Measurements from ENCODE around the gene VAPA.
A peak's percentile ranks its signal among the peaks of the same experiment; 100 is the strongest.

Gene VAPA

GRCh38 chr18:9913526-9914333 is at the start of gene VAPA:
Gene VAPA, plus strand, starts transcription at chr18:9914016. Its CDS starts 241 bp downstream, at chr18:9914257.
- DNase-seq, result peak; percentile 96

GRCh38 chr18:9865764-9866490 is 47.9 kb upstream of the VAPA start:
- no peak for DNase-seq

- no peak for DNase-seq
Observed at GRCh38 chr18:9866627-9867026, 47.2 kb upstream of the VAPA start.

- DNase-seq, result no peak
Observed at GRCh38 chr18:9867071-9867594, 46.7 kb upstream of the VAPA start.

- peak; percentile 50 for DNase-seq
Observed at GRCh38 chr18:9868857-9869714, 44.7 kb upstream of the VAPA start.

- no peak for DNase-seq
Observed at GRCh38 chr18:9869715-9870430, 43.9 kb upstream of the VAPA start.

GRCh38 chr18:9870431-9871008 is 43.3 kb upstream of the VAPA start:
- no peak for DNase-seq

GRCh38 chr18:9871244-9871746 is 42.5 kb upstream of the VAPA start:
- DNase-seq, result no peak

- DNase-seq, result no peak
Observed at GRCh38 chr18:9872823-9873222, 41.0 kb upstream of the VAPA start.

GRCh38 chr18:9874728-9875127 is 39.1 kb upstream of the VAPA start:
- DNase-seq, result no peak

- no peak for DNase-seq
Observed at GRCh38 chr18:9876212-9876866, 37.5 kb upstream of the VAPA start.

GRCh38 chr18:9876867-9877654 is 36.8 kb upstream of the VAPA start:
- DNase-seq, result no peak

GRCh38 chr18:9877655-9878014 is 36.2 kb upstream of the VAPA start:
- DNase-seq, result no peak

GRCh38 chr18:9878095-9878494 is 35.7 kb upstream of the VAPA start:
- no peak for DNase-seq

GRCh38 chr18:9878783-9879242 is 35.0 kb upstream of the VAPA start:
- no peak for DNase-seq

GRCh38 chr18:9884090-9884489 is 29.7 kb upstream of the VAPA start:
- DNase-seq, result no peak

GRCh38 chr18:9884532-9885140 is 29.2 kb upstream of the VAPA start:
- DNase-seq, result no peak

- DNase-seq, result no peak
Observed at GRCh38 chr18:9885170-9886004, 28.4 kb upstream of the VAPA start, which contains the start of gene TXNDC2. Gene TXNDC2, plus strand, starts transcription at chr18:9885973. Its CDS starts 708 bp downstream, at chr18:9886681.

GRCh38 chr18:9886005-9886348 is 27.8 kb upstream of the VAPA start:
- DNase-seq, result no peak
